Hepatocyte (in vitro differentiated cells): ENCODE results near the gene TECTB.

Experiments used
- EZH2 ChIP-seq: fragments of 200-600 bp; sonication (generic); IDR thresholded peaks from 2 replicates; pipeline ENCODE4 v1.6.1; 2016; ENCODE audit warnings: antibody characterized with exemption, mild to moderate bottlenecking, borderline replicate concordance
- EZH2phosphoT487 ChIP-seq: fragments of 200-600 bp; sonication (generic); IDR thresholded peaks from one replicate; pipeline ENCODE4 v1.6.1; 2018; ENCODE audit warnings: antibody characterized with exemption, mild to moderate bottlenecking, low read depth, moderate library complexity; ENCODE audit not compliant: unreplicated experiment, severe bottlenecking
- TF ChIP-seq, protein P1 (sequence below): fragments of 200-600 bp; sonication (generic); IDR thresholded peaks from 2 replicates; pipeline ENCODE4 v1.5.1; 2016; ENCODE audit warnings: antibody characterized with exemption, mild to moderate bottlenecking; ENCODE audit not compliant: poor library complexity

DNA sequence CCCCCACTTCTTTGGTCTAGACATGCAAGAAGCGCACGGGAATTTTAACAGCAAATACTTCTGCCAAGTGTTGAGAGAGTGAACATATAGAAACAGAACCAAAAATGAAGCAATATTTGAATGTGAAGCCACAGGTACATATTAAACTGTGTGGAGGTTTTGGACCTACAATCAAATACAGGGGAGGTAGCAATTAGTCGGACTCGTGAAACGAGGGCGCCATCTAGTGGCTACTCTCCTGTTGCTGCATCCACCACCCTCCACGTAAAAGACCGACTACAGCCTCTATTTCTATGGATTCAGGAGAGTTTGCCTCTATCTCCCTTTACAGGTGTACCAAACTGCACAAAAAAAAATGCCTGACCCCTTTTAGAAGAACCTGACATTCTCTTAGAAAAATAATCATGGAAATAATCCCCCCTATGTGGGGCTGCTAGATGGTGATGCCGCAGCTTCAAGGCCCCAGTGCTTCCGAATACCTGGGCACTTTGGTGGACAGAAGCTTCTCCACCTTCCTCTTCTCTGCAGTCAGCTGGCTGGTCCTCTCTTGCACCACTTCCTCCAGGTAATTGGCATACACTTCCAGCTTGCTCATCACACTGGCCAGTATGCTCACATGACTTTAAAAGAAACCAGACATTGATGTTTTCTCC lies 31.7 kb downstream of the TECTB start:
- TF ChIP-seq, protein P1, sequence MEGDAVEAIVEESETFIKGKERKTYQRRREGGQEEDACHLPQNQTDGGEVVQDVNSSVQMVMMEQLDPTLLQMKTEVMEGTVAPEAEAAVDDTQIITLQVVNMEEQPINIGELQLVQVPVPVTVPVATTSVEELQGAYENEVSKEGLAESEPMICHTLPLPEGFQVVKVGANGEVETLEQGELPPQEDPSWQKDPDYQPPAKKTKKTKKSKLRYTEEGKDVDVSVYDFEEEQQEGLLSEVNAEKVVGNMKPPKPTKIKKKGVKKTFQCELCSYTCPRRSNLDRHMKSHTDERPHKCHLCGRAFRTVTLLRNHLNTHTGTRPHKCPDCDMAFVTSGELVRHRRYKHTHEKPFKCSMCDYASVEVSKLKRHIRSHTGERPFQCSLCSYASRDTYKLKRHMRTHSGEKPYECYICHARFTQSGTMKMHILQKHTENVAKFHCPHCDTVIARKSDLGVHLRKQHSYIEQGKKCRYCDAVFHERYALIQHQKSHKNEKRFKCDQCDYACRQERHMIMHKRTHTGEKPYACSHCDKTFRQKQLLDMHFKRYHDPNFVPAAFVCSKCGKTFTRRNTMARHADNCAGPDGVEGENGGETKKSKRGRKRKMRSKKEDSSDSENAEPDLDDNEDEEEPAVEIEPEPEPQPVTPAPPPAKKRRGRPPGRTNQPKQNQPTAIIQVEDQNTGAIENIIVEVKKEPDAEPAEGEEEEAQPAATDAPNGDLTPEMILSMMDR: peak; percentile 89
- TF ChIP-seq EZH2phosphoT487: no peak
- TF ChIP-seq EZH2: no peak
